Spinal cord (tissue), 10 donors: ENCODE results near the gene SLC39A5. TPM values are rescaled to one million over a fixed set of nuclear protein-coding genes. Genes with fewer than 3 reads are reported as not detected.

Source experiments
- DNase-seq, 6 donors: peaks; one replicate each; pipeline versions ENCODE4 v3.0.0 to v3.0.0-alpha.2; 2013 to 2015; ENCODE audit warnings: low spot score in 6 of 6, low read depth in 4 of 6
- H3K27ac ChIP-seq: one replicate; pipeline ENCODE4 v1.5.1; 2013; ENCODE audit warnings: low read depth, low read length, control low read depth
- H3K27me3 ChIP-seq: one replicate; pipeline ENCODE4 v1.6.1; 2013; ENCODE audit warnings: low read length; ENCODE audit not compliant: control insufficient read depth, insufficient read depth
- H3K36me3 ChIP-seq: one replicate; pipeline ENCODE4 v1.6.1; 2013; ENCODE audit warnings: low read length; ENCODE audit not compliant: control insufficient read depth, insufficient read depth
- H3K4me1 ChIP-seq: one replicate; pipeline ENCODE4 v1.6.1; 2013; ENCODE audit warnings: low read length; ENCODE audit not compliant: control insufficient read depth, insufficient read depth
- H3K4me3 ChIP-seq: one replicate; pipeline ENCODE4 v1.5.1; 2013; ENCODE audit warnings: low read depth, low read length, control low read depth
- H3K9me3 ChIP-seq: one replicate; pipeline ENCODE4 v1.6.1; 2013; ENCODE audit warnings: low read length; ENCODE audit not compliant: control insufficient read depth, insufficient read depth
- whole genome bisulfite sequencing: methylation state at CpG from one replicate; pipeline ENCODE4 v1.1.5; 2013; ENCODE audit warnings: missing lambda C conversion rate; ENCODE audit not compliant: insufficient coverage; 5-methylcytosine and 5-hydroxymethylcytosine counted together
- polyA plus RNA-seq, 2 donors: library from polyadenylated mRNA; unstranded; fragments of 120-200 nt; gene quantifications; one replicate each; pipeline ENCODE4 v1.2.1, GENCODE V29; 2013; ENCODE audit not compliant: insufficient read length in 2 of 2
- total RNA-seq, 2 donors: library from RNA; depleted of rRNA in 1 of 2; stranded (reverse); fragments of 120-200 nt in 1 of 2; fragments of >200 nt in 1 of 2; gene quantifications; one replicate each; pipeline versions ENCODE4 v1.2.3 to v1.2.4, GENCODE V29; 2013 to 2014
- donor health status: healthy.

Gene SLC39A5
- total and polyA plus RNA-seq, 4 donors: 0.60 to 1.9 (median 0.66) TPM; not detected in 1

GRCh38 chr12:56224102-56224701 lies 5.6 kb upstream of the SLC39A5 start, which contains the start of gene NABP2:
Gene NABP2 (plus strand): TSS chr12:56224342. CDS start chr12:56224857, 515 bp downstream.
- Histone ChIP-seq H3K27me3 (no peaks in the 10 kb centered on the region), H3K4me1 (peaks cover 48% of the 10 kb centered on the region), H3K36me3 (peaks cover 15% of the 10 kb centered on the region), H3K9me3 (no peaks in the 10 kb centered on the region), H3K27ac (peak within 1 kb of the TSS; percentile 91), H3K4me3 (peak within 1 kb of the TSS; percentile 78)
- under 1% methylated on average over 41 of the region's 41 CpGs for WGBS
- DNase-seq: peak; percentile 87 to 99 (median 96)

GRCh38 chr12:56224954-56225353 lies 4.9 kb upstream of the SLC39A5 start:
- H3K27ac ChIP-seq: no peak overlapping the region
- no peaks in the 10 kb centered on the region for H3K9me3 ChIP-seq
- DNase-seq: no peak
- H3K36me3 ChIP-seq: peaks cover 15% of the 10 kb centered on the region
- peak overlapping the region; percentile 78 for H3K4me3 ChIP-seq
- WGBS: 96% methylated on average over 2 of the region's 11 CpGs
- H3K27me3 ChIP-seq: no peaks in the 10 kb centered on the region
- H3K4me1 ChIP-seq: peaks cover 46% of the 10 kb centered on the region

- no peak overlapping the region for H3K4me3 ChIP-seq
- WGBS: 90% methylated on average over 4 of the region's 7 CpGs
- H3K27ac ChIP-seq: no peak overlapping the region
- peaks cover 14% of the 10 kb centered on the region for H3K4me1 ChIP-seq
- peaks cover 15% of the 10 kb centered on the region for H3K36me3 ChIP-seq
- no peaks in the 10 kb centered on the region for H3K27me3 ChIP-seq
- no peak for DNase-seq
- H3K9me3 ChIP-seq: no peaks in the 10 kb centered on the region
Observed at GRCh38 chr12:56229082-56229481, 769 bp upstream of the SLC39A5 start.

DNA sequence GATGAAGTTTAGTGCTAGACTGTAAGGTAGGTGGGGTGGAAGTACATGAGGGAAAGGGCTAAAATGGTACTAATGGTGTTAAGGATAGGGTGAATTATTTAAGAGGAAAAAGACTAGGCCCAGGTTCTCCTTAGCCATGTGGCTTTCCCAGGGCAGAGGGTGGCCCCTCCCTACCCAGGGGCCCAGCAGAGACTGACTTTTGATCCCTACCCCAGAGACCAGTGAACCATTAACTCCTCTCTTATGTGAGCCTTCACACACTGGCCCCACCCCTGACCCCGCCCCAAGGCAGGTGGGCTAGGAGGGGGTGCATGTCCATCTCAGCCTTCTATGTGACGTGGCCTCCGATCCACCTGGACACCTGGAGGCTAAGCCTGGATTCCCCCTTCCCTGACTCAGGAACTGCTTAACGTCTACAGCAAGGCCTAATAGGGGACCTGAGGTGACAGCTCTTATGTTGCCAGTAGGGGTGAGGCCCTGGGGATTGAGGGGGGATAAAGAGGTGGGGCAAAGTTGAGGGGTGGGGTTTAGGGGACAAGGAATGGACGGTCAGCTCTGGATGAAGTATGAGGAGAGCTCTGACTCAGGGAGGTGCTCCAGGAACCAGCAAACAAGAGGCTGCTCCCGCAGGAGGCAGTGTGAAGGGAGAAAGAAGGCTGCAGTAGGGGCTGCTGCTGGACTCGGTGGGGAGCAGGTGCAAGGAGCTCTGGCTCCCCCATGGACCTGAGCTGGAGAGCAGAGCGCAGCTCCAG lies 757 bp downstream of the SLC39A5 start:
- H3K4me1 ChIP-seq: peaks cover 1% of the 10 kb centered on the region
- 50% methylated on average over 7 of the region's 8 CpGs for WGBS
- no peak for DNase-seq

DNA sequence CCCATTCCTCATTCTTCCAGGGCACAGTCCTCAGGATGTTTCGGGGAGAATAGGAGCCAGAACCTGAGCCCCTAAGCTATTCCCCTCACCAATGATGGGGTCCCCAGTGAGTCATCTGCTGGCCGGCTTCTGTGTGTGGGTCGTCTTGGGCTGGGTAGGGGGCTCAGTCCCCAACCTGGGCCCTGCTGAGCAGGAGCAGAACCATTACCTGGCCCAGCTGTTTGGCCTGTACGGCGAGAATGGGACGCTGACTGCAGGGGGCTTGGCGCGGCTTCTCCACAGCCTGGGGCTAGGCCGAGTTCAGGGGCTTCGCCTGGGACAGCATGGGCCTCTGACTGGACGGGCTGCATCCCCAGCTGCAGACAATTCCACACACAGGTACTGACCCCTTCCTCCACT lies 1.3 kb downstream of the SLC39A5 start:
- 82% methylated on average over 11 of the region's 11 CpGs for WGBS
- no peaks in the 10 kb centered on the region for H3K27me3 ChIP-seq
- no peak overlapping the region for H3K27ac ChIP-seq
- no peaks in the 10 kb centered on the region for H3K9me3 ChIP-seq
- no peak for DNase-seq
- no peaks in the 10 kb centered on the region for H3K4me1 ChIP-seq
- H3K36me3 ChIP-seq: peaks cover 25% of the 10 kb centered on the region
- no peak overlapping the region for H3K4me3 ChIP-seq

More for the DNA sequence above, 757 bp downstream of the SLC39A5 start:
- H3K27me3 ChIP-seq: no peaks in the 10 kb centered on the region
- no peaks in the 10 kb centered on the region for H3K9me3 ChIP-seq
- peaks cover 23% of the 10 kb centered on the region for H3K36me3 ChIP-seq
- no peak overlapping the region for H3K4me3 ChIP-seq
- no peak overlapping the region for H3K27ac ChIP-seq

DNA sequence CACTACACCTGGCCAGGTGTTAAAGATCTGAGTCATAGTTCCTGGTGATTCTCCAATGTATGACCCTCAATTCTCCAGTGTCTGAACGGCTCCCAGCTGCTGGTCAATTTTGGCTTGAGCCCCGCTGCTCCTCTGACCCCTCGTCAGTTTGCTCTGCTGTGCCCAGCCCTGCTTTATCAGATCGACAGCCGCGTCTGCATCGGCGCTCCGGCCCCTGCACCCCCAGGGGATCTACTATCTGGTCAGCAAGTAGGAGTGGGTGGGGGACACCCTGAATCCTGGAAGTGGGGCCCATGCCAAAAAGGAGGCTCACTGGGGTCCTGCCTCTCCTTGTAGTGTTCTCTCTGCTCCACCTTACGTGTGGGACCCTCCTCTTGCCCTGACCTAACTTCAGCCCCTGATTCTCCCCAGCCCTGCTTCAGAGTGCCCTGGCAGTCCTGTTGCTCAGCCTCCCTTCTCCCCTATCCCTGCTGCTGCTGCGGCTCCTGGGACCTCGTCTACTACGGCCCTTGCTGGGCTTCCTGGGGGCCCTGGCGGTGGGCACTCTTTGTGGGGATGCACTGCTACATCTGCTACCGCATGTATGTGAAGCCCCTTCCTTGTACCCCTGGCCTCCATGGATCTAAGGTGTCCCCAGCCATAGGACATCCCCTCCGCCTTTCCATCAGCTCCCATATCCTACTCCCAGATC lies 5.0 kb downstream of the SLC39A5 start:
- H3K4me3 ChIP-seq: no peak overlapping the region
- no peaks in the 10 kb centered on the region for H3K27me3 ChIP-seq
- DNase-seq: no peak
- H3K36me3 ChIP-seq: peaks cover 49% of the 10 kb centered on the region
- no peaks in the 10 kb centered on the region for H3K9me3 ChIP-seq
- no peak overlapping the region for H3K27ac ChIP-seq
- WGBS: 87% methylated on average over 16 of the region's 16 CpGs
- H3K4me1 ChIP-seq: no peaks in the 10 kb centered on the region

- no peak overlapping the region for H3K4me3 ChIP-seq
- WGBS: 98% methylated on average over 6 of the region's 6 CpGs
- DNase-seq: no peak
- H3K9me3 ChIP-seq: no peaks in the 10 kb centered on the region
- H3K4me1 ChIP-seq: no peaks in the 10 kb centered on the region
- peaks cover 61% of the 10 kb centered on the region for H3K36me3 ChIP-seq
- no peaks in the 10 kb centered on the region for H3K27me3 ChIP-seq
- no peak overlapping the region for H3K27ac ChIP-seq
Observed at GRCh38 chr12:56236091-56236490, 6.2 kb downstream of the SLC39A5 start.

DNA sequence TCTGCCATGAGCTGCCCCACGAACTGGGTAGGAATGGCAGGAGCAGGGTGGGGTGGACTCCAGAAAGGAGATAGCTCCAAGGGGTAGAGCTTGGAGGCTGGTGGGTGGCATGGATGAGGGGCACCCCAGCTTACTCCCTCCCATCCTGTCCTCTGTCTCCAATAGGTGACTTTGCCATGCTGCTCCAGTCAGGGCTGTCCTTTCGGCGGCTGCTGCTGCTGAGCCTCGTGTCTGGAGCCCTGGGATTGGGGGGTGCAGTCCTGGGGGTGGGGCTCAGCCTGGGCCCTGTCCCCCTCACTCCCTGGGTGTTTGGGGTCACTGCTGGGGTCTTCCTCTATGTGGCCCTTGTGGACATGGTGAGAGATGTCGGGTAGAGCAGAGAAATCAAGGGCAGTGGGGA lies 7.1 kb downstream of the SLC39A5 start:
- Histone ChIP-seq H3K4me3 (no peak overlapping the region), H3K36me3 (peaks cover 70% of the 10 kb centered on the region), H3K27ac (no peak overlapping the region), H3K27me3 (no peaks in the 10 kb centered on the region), H3K9me3 (no peaks in the 10 kb centered on the region), H3K4me1 (no peaks in the 10 kb centered on the region)
- WGBS: 88% methylated on average over 5 of the region's 5 CpGs
- no peak for DNase-seq

GRCh38 chr12:56237552-56237951 lies 7.7 kb downstream of the SLC39A5 start:
- no peaks in the 10 kb centered on the region for H3K4me1 ChIP-seq
- H3K27ac ChIP-seq: no peak overlapping the region
- DNase-seq: no peak
- 68% methylated on average over 8 of the region's 11 CpGs for WGBS
- H3K36me3 ChIP-seq: peaks cover 76% of the 10 kb centered on the region
- H3K9me3 ChIP-seq: no peaks in the 10 kb centered on the region
- H3K27me3 ChIP-seq: no peaks in the 10 kb centered on the region
- no peak overlapping the region for H3K4me3 ChIP-seq
